ENCODE data around the gene PASK. TPM values are rescaled to one million over a fixed set of nuclear protein-coding genes. Genes with fewer than 3 reads are reported as not detected.
A peak's percentile ranks its signal among the peaks of the same experiment; 100 is the strongest.

The PASK gene
- total RNA-seq, 1 experiment from 2014 or later = 45.8 TPM

DNA sequence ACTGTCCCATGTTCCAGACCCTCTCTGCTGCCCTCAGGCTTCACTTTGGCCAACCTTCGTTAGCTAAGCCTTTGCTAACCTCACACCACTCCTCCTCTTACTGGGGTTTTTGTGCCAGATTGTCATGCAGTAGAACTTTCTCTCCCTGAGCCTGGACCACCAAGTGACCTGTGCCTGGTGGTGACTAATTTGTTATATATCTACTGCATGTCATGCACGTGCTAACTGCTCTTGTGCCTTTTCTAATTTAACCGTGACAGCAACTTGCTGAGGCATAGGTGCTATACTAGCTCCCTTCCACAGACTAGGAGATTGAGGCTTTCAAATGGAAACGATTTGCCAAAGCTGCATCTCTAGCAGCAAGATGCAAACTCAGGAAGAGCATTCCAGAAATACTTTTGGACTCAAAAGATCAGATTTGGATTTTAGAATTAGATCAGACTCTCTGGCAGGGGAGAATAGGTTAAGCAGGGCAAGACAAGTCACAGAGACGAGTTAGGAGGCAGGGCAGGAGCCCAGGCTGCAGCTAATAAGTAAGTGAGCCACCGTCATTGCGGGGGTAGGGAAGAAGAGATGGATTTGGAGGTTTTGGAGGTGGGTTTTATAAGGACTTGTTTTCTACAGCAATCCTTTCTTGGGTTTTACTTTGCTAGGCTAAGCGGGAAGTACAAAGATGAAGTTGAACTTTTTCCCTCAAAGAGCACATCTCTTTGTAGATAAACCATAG lies 2.8 kb upstream of the PASK start:
- ChIA-PET RAD21 (ENCODE audit: low non-redundant PET in 1 of 2, low total read pairs in 2 of 2, uncharacterized antibody in 2 of 2, unreplicated experiment in 2 of 2) (no interaction called here), POLR2A (no interaction called here), CTCF (no interaction called here)
- Histone ChIP-seq H3K27me3 (ENCODE audit: insufficient read depth, low read length) (no peaks in the 10 kb centered on the region), H4K20me1 (ENCODE audit: insufficient read depth) (no peaks in the 10 kb centered on the region), H3K9ac (ENCODE audit: low read length) (no peak overlapping the region), H3K9me2 (ENCODE audit: insufficient read depth) (no peaks in the 10 kb centered on the region), H3K4me1 (ENCODE audit: control insufficient read depth in 1 of 2, insufficient read depth in 2 of 2, low read length in 2 of 2) (peaks cover 11 to 22% of the 10 kb centered on the region in 2 experiments; a peak in 3 of 4 replicates), H2AFZ (ENCODE audit: low read depth, low read length, poor library complexity, severe bottlenecking) (no peak overlapping the region), H3K27ac (ENCODE audit: low read depth, low read length) (no peak overlapping the region), H3K4me3 (replicated peaks in 1 of 2; ENCODE audit: low read depth in 1 of 2, low read length in 2 of 2) (no peak overlapping the region), H3K4me2 (ENCODE audit: low read length) (0 out of 2 replicates have a peak overlapping the region, but pooled peaks have one; percentile 99), H3K9me3 (ENCODE audit: control insufficient read depth in 1 of 2, insufficient read depth in 1 of 2, low read depth in 1 of 2, low read length in 2 of 2) (no peaks in the 10 kb centered on the region), H3K79me2 (ENCODE audit: insufficient read depth, low read length) (peaks cover 23% of the 10 kb centered on the region), H3K36me3 (ENCODE audit: control insufficient read depth in 1 of 2, insufficient read depth in 2 of 2, low read length in 2 of 2) (peaks cover 0 to 2% of the 10 kb centered on the region in 2 experiments; a peak in 1 of 4 replicates)
- BruUV-seq (replicated peaks) = no TSS peak
- TF ChIP-seq POLR2AphosphoS5 (IDR thresholded peaks at IDR 0.05; ENCODE audit: low read depth, low read length) (no peak), YY1 (IDR thresholded peaks at IDR 0.05; ENCODE audit: extremely low read depth, insufficient replicate concordance, low read depth, low read length) (no peak), CBX3 (IDR thresholded peaks at IDR 0.05; ENCODE audit: low read depth) (no peak), RAD21 (IDR thresholded peaks at IDR 0.05; ENCODE audit: low read depth) (no peak)
- TF ChIP-seq, protein P1, sequence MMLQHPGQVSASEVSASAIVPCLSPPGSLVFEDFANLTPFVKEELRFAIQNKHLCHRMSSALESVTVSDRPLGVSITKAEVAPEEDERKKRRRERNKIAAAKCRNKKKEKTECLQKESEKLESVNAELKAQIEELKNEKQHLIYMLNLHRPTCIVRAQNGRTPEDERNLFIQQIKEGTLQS (IDR thresholded peaks at IDR 0.05) = no peak
- TF ChIP-seq, protein P2, sequence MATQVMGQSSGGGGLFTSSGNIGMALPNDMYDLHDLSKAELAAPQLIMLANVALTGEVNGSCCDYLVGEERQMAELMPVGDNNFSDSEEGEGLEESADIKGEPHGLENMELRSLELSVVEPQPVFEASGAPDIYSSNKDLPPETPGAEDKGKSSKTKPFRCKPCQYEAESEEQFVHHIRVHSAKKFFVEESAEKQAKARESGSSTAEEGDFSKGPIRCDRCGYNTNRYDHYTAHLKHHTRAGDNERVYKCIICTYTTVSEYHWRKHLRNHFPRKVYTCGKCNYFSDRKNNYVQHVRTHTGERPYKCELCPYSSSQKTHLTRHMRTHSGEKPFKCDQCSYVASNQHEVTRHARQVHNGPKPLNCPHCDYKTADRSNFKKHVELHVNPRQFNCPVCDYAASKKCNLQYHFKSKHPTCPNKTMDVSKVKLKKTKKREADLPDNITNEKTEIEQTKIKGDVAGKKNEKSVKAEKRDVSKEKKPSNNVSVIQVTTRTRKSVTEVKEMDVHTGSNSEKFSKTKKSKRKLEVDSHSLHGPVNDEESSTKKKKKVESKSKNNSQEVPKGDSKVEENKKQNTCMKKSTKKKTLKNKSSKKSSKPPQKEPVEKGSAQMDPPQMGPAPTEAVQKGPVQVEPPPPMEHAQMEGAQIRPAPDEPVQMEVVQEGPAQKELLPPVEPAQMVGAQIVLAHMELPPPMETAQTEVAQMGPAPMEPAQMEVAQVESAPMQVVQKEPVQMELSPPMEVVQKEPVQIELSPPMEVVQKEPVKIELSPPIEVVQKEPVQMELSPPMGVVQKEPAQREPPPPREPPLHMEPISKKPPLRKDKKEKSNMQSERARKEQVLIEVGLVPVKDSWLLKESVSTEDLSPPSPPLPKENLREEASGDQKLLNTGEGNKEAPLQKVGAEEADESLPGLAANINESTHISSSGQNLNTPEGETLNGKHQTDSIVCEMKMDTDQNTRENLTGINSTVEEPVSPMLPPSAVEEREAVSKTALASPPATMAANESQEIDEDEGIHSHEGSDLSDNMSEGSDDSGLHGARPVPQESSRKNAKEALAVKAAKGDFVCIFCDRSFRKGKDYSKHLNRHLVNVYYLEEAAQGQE (IDR thresholded peaks at IDR 0.05; ENCODE audit: low read depth) = no peak
- TF ChIP-seq, protein P3, sequence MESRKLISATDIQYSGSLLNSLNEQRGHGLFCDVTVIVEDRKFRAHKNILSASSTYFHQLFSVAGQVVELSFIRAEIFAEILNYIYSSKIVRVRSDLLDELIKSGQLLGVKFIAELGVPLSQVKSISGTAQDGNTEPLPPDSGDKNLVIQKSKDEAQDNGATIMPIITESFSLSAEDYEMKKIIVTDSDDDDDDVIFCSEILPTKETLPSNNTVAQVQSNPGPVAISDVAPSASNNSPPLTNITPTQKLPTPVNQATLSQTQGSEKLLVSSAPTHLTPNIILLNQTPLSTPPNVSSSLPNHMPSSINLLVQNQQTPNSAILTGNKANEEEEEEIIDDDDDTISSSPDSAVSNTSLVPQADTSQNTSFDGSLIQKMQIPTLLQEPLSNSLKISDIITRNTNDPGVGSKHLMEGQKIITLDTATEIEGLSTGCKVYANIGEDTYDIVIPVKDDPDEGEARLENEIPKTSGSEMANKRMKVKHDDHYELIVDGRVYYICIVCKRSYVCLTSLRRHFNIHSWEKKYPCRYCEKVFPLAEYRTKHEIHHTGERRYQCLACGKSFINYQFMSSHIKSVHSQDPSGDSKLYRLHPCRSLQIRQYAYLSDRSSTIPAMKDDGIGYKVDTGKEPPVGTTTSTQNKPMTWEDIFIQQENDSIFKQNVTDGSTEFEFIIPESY (IDR thresholded peaks at IDR 0.05; ENCODE audit: extremely low read depth, insufficient replicate concordance, low read length) = no peak
- ATAC-seq (no peak), DNase-seq (ENCODE audit: low read depth, low spot score) (no peak)
- intact Hi-C loops (cut with micrococcal nuclease) = no loop called here

All from HCT116 (cell line).